Measurements from ENCODE around the gene ECE1. TPM values are rescaled to one million over a fixed set of nuclear protein-coding genes. Genes with fewer than 3 reads are reported as not detected.

ECE1 gene
- total and polyA plus RNA-seq, 2 of the 4 experiments (the other 2 are of a cell fraction): 61.8 to 124 TPM

DNA sequence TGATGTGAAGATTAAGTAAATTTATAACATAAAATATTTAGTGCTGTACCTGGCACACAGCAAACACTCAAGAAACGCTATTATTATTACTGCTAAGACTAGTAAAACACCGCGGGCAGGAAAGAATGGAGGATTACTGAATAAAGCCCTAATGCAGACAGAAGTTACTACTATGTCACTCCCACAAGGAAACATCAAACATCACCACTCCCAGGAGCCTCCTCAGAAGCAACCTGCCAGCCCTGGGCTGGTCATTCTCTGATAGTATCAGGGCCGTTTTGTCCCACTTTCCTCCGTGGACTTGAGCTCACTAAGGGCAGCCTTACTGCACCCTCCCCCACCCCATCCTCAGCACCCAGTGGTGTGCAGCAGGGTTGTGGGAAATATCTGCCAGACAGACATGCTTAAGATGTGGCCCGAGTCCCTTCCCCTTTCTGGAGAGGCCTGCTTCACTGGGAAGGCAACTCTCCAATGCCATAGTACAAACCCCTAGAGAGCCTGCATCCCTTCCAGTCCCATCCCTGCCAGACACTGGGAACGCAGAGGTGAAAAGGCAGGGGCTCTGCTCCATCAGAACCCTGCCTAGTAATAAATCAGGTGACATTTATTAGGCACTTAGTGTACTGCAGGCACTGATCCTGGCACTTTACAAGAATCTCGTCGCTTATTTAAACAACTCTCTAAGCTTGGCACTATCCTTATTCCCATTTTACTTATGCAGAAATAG, 41.7 kb upstream of the ECE1 start (continued):
- TF ChIP-seq, protein P1, sequence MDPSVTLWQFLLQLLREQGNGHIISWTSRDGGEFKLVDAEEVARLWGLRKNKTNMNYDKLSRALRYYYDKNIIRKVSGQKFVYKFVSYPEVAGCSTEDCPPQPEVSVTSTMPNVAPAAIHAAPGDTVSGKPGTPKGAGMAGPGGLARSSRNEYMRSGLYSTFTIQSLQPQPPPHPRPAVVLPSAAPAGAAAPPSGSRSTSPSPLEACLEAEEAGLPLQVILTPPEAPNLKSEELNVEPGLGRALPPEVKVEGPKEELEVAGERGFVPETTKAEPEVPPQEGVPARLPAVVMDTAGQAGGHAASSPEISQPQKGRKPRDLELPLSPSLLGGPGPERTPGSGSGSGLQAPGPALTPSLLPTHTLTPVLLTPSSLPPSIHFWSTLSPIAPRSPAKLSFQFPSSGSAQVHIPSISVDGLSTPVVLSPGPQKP (IDR thresholded peaks at IDR 0.05; ENCODE audit: borderline replicate concordance, low read depth, low read length): no peak

DNA sequence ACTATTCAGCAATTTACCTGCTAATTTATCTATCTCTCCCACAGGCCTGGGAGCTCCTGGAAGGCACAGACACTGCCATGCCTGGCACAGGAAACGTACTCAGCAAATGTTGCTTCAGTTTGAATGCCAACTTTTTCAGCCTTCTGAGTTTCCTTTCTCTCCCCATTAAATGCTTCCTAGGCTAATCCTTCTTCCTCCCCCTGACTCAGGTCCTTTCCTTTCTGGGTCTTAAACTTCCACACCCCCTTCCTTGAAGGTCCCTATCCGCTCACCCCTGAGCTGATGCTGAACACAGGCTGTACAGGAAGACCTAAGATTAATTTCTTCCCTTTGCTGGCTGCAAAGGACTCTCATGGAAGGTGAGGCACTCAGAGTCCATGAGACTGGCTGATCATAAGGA, 40.3 kb upstream of the ECE1 start:
- no peak overlapping the region for H3K23ac ChIP-seq (ENCODE audit: low read depth, low read length)
- ATAC-seq (ENCODE audit: low read depth): no peak
- H3K36me3 ChIP-seq (ENCODE audit: control insufficient read depth, insufficient read depth, low read length): peaks cover 12% of the 10 kb centered on the region
- CTCF ChIA-PET: no interaction called here
- H2AK5ac ChIP-seq (ENCODE audit: low read depth, low read length): peak overlapping the region; percentile 45
- no peak for DNase-seq
- no peak overlapping the region for H2BK120ac ChIP-seq (ENCODE audit: low read depth, low read length)
- no peaks in the 10 kb centered on the region for H3K27me3 ChIP-seq (ENCODE audit: control insufficient read depth, insufficient read depth, low read length)
- intact Hi-C loops (cut with micrococcal nuclease): no loop called here
- peaks cover 19% of the 10 kb centered on the region for H4K20me1 ChIP-seq (ENCODE audit: insufficient read depth, low read length)
- H3K18ac ChIP-seq (ENCODE audit: low read depth, low read length): no peak overlapping the region
- no peak overlapping the region for H3K9ac ChIP-seq (ENCODE audit: low read depth, low read length)
- POLR2A ChIA-PET (ENCODE audit: unreplicated experiment): no interaction called here
- no peaks in the 10 kb centered on the region for H3K9me3 ChIP-seq (ENCODE audit: control insufficient read depth, insufficient read depth, low read length)
- no peak overlapping the region for H3K27ac ChIP-seq (ENCODE audit: insufficient read depth, low read length)
- no peak overlapping the region for H3K4ac ChIP-seq (ENCODE audit: low read depth, low read length)
- no peak overlapping the region for H3K4me3 ChIP-seq (ENCODE audit: insufficient read depth, low read depth, low read length)
- no peak overlapping the region for H3K56ac ChIP-seq (ENCODE audit: extremely low read depth, insufficient read depth, low read length)
- H4K91ac ChIP-seq (ENCODE audit: insufficient read depth, low read depth, low read length): no peak overlapping the region
- TF ChIP-seq RAD21 (IDR thresholded peaks at IDR 0.05; ENCODE audit: low read length): no peak
- TF ChIP-seq MXI1 (IDR thresholded peaks at IDR 0.05; ENCODE audit: borderline replicate concordance, low read depth, low read length): no peak
- no peak for TF ChIP-seq POLR2A (IDR thresholded peaks at IDR 0.05; ENCODE audit: low read depth, low read length)
- no peak for TF ChIP-seq RCOR1 (IDR thresholded peaks at IDR 0.05; ENCODE audit: insufficient replicate concordance, low read length)
- TF ChIP-seq FOS (IDR thresholded peaks at IDR 0.05; ENCODE audit: low read depth, low read length): no peak
- no peak for TF ChIP-seq BHLHE40 (IDR thresholded peaks at IDR 0.05; ENCODE audit: low read depth, low read length)
- no peak for TF ChIP-seq NFE2L2 (IDR thresholded peaks at IDR 0.05; ENCODE audit: low read depth, low read length)
- no peak for TF ChIP-seq CEBPB (IDR thresholded peaks at IDR 0.05; ENCODE audit: low read depth, low read length)
- TF ChIP-seq MAZ (IDR thresholded peaks at IDR 0.05; ENCODE audit: borderline replicate concordance, low read depth, low read length): no peak
- BruUV-seq (replicated peaks): no TSS peak
- H3K9me1 ChIP-seq (ENCODE audit: insufficient read depth, low read length): peaks cover 31% of the 10 kb centered on the region
- H2AK9ac ChIP-seq (replicated peaks; ENCODE audit: low read depth, low read length, poor library complexity): no peak overlapping the region
- H2AFZ ChIP-seq (replicated peaks; ENCODE audit: low read length, poor library complexity): no peak overlapping the region
- no peak overlapping the region for H3K14ac ChIP-seq (replicated peaks; ENCODE audit: low read depth, low read length)
- H2BK5ac ChIP-seq (ENCODE audit: low read depth, low read length, poor library complexity, severe bottlenecking): no peak overlapping the region
- no peak overlapping the region for H4K5ac ChIP-seq (ENCODE audit: low read depth, low read length)
- in situ Hi-C loops (cut with MboI; ENCODE audit: low sequenced_read_pairs): no loop called here
- H3K4me1 ChIP-seq (ENCODE audit: control insufficient read depth, insufficient read depth, low read length): peaks cover 49% of the 10 kb centered on the region
- H3K4me2 ChIP-seq (ENCODE audit: low read depth, low read length): no peak overlapping the region
- no peak overlapping the region for H2BK20ac ChIP-seq (ENCODE audit: low read depth, low read length)
- WGBS, 2 experiments (ENCODE audit: extremely low coverage in 2 of 2, insufficient read length in 1 of 2): no CpG with 5 or more reads among the region's 2 CpGs
- H2BK15ac ChIP-seq (ENCODE audit: low read depth, low read length): no peak overlapping the region
- H4K8ac ChIP-seq (ENCODE audit: low read depth in 2 of 2, low read length in 2 of 2): no peak overlapping the region
- dilution Hi-C loops (cut with HindIII; ENCODE audit: low sequenced_read_pairs, unreplicated experiment): no loop called here
- H3K79me1 ChIP-seq (ENCODE audit: low read depth in 1 of 2, low read length in 2 of 2): peaks cover 53 to 95% of the 10 kb centered on the region in 2 experiments

Measured in IMR-90 (cell line).